VCaP (cell line): ENCODE results near the gene ZBTB20.

Experiments
- H3K27ac ChIP-seq: fragments of 450-650 bp; 2 replicates; pipeline ENCODE4 v1.5.1; 2017
- CTCF ChIP-seq: fragments of 450-650 bp; conservative IDR thresholded peaks from 2 replicates; pipeline ENCODE4 v1.5.1; 2017; ENCODE audit warnings: mild to moderate bottlenecking, moderate library complexity

ZBTB20 gene

GRCh38 chr3:114557791-114558190 lies 589.3 kb downstream of the ZBTB20 start:
- no peak for TF ChIP-seq CTCF
- H3K27ac ChIP-seq: no peak overlapping the region

GRCh38 chr3:114556657-114557213 lies 590.4 kb downstream of the ZBTB20 start:
- H3K27ac ChIP-seq: no peak overlapping the region
- TF ChIP-seq CTCF: no peak

- H3K27ac ChIP-seq: no peak overlapping the region
- no peak for TF ChIP-seq CTCF
Measured at GRCh38 chr3:114554731-114555130, 592.4 kb downstream of the ZBTB20 start.

- TF ChIP-seq CTCF: no peak
- H3K27ac ChIP-seq: no peak overlapping the region
Measured at GRCh38 chr3:114553949-114554593, 593.0 kb downstream of the ZBTB20 start.

GRCh38 chr3:114552527-114552812 lies 594.6 kb downstream of the ZBTB20 start:
- no peak for TF ChIP-seq CTCF
- H3K27ac ChIP-seq: no peak overlapping the region

GRCh38 chr3:114551770-114552526 lies 595.1 kb downstream of the ZBTB20 start:
- TF ChIP-seq CTCF: no peak
- H3K27ac ChIP-seq: no peak overlapping the region

- no peak for TF ChIP-seq CTCF
- H3K27ac ChIP-seq: no peak overlapping the region
Measured at GRCh38 chr3:114550165-114550564, 596.9 kb downstream of the ZBTB20 start.
